HG03095 (cell line): Measurements from ENCODE around the gene TSPAN16.

ENCODE experiments used
- ATAC-seq: cut with Tn5 transposase; IDR thresholded peaks from one replicate; pipeline ENCODE4 v1.9.1; 2021; ENCODE audit warnings: moderate library complexity; ENCODE audit not compliant: unreplicated experiment

TSPAN16 gene, protein sequence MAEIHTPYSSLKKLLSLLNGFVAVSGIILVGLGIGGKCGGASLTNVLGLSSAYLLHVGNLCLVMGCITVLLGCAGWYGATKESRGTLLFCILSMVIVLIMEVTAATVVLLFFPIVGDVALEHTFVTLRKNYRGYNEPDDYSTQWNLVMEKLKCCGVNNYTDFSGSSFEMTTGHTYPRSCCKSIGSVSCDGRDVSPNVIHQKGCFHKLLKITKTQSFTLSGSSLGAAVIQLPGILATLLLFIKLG

DNA sequence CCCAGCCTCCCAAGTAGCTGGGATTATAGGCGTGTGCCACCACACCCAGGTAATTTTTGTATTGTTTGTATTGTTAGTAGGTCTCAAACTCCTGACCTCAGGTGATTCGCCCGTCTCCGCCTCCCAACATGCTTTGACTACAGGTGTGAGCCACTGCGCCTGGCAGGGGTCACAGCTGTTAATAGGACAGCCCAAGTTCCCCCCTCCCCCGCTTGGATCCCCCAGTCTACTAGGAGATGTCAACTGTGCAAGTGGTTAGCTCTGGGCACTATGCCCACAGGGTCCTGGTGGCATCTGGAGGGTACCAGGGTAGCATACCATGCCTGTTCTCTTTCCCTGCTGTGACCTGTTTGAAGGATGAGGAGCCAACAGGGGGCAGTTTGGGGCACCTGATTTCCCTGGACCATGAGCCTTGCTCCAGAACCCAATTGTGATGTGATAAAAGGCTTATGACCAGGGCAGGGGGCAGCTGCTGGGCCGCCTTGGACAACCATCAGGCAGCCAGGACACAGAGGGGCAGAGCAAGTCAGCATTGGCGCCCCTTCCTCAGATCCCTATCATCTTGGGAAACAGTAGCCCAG lies at the start of gene TSPAN16:
TSS of gene TSPAN16 (plus strand) at position 496 of the 581 bp plus-strand sequence. CDS start 138 bp downstream, outside the sequence.
- no peak for ATAC-seq

DNA sequence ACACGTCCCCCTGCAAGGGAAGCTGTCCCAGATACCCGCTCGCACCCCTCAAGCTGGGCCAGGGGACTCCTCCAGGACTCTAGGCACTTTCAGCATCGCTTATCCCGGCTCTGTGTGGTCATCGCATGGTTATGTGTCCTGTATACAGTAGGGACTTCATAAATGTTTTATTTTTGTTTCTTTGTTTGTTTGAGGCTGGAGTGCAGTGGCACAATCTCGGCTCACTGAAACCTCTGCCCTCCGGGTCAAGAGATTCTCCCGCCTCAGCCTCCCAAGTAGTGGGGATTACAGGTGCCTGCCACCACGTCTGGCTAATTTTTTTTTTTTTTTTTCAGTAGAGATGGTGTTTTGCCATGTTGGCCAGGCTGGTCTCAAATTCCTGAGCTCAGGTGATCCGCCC lies 49.0 kb upstream of the TSPAN16 start:
- no peak for ATAC-seq

DNA sequence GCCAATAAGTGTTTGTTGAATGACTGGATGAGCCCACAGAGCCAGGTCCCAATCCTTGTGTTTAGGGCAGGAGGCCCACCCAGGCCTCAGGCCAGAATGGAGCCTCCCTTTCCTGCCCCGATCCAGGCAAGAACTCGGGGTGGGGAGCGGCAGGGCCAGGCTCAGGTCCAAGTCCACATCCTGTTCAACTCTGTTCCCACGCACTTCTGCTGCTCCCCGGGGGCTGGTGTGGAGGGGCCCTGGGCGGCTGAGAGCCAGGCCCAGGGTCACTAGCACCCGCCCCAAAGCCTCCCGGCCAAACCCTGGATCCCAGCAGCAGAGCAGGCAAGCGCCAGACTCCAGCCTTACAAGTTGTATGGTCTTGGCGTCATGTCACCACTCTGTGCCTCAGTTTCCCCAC lies 48.6 kb upstream of the TSPAN16 start:
- ATAC-seq, result no peak

DNA sequence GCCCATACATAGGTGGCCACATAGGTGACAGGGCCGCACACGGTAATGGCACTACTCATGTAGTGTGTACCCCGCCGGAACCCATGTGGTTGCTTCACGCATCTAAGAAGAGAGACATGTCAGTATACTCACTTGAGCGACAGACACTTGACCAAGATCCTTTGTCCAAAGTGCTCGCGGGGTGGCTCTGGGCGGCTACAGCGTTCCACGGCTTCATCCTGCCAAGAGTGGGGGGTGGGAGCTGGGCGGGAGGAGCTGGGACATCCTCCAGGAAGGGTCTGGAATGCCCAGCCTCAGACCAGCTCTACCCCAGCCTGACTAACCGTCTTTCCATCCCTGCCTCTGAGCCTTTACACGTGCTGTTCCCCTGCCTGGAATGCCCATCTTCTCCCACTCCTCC lies 48.0 kb upstream of the TSPAN16 start:
- no peak for ATAC-seq

DNA sequence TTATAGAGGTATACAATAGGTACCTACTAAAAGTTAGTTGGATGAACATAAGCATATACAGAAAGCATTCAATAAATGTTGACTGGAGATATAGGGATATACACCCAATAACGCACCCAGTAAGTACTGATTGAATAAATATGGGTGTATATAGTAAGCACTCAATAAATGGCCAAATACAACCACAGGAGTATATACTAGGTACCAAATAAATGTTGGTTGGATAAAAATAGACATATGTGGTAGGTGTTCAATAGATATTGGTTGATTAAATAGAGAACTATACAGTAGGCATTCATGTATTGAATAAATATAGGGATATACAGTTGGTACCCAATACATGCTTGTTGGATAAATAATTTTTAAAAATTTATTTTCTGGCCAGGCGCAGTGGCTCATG lies 47.1 kb upstream of the TSPAN16 start:
- no peak for ATAC-seq

DNA sequence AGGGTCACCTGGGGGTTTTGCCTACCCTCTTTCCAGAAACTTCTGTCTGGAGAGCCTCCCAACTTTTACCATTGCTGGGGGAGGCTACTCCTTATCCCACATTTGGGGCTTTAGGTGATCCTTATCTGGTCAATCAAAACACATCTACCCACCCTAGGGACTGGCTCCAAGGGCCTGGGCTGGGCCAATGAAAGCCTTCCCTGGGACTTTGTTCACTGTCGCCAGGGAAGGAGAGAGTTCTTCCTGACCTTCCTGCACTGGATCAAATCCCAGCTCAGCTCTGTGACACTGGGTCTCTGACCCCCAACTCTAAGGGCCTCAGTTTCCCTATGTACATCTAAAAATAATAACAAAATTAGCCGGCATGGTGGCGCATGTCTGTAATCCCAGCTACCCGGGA lies 44.7 kb upstream of the TSPAN16 start:
- ATAC-seq, result no peak

DNA sequence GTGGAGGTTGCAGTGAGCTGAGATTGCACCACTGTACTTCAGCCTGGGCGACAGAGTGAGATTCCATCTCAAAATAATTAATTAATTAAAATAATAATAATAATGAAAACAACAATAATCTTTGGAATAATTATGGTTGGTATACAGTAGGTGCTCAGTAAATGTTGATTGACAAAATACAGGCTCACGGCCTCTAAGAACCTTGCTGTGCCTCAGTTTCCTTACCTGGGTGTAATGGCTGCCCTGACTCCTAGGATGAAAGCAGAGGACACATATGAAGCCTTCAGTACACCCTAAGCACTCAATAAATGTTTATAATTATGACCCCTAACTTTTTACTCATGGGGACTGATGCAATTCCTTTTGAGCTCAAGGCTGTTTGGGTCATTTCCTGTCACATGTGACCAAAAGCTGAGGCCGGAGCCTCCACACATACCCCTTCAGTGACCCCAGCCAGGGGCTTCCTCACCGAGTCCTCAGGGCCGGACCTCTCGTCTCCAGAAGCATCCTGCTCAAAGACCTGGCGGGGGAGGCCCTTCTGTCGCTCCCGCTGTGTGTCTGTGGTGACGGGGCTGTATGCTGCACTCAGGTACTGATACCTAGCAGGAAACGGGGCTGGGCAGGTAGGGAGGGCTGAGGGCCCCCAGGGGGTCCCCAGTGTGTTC lies 44.2 kb upstream of the TSPAN16 start:
- no peak for ATAC-seq

DNA sequence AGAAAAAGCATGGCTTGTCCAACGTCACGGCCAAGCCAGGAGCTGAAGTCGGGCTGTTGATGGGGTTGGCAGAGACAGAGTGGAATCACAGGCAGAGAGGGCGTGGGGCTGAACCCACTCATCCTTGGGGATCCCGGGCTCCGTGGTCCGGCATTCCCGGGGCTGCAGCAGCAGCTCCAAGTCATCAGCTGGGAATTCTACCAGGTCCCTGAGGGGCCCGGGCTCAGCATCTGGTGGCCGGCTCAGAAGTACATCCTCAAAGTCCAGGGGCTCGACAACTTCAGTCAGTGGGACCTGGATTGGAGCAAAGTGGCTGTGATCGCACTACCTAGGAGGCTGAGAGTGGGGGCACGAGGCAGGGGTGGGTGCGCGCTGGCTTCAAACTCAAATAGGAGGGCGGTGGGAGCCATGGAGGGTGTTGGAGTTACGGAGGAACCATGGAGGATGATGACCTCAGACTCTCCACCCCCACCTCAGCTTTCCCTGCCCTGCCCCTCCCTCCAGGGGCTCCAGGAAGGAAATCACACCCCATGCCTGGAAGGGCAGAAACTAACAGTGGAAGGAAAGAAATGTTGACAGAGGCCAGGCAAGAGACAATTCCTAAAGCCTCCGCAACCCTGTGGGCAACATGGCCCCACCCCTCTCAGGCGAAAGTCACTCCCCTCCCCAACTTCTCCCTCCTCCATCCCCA lies 43.1 kb upstream of the TSPAN16 start:
- ATAC-seq, result no peak

DNA sequence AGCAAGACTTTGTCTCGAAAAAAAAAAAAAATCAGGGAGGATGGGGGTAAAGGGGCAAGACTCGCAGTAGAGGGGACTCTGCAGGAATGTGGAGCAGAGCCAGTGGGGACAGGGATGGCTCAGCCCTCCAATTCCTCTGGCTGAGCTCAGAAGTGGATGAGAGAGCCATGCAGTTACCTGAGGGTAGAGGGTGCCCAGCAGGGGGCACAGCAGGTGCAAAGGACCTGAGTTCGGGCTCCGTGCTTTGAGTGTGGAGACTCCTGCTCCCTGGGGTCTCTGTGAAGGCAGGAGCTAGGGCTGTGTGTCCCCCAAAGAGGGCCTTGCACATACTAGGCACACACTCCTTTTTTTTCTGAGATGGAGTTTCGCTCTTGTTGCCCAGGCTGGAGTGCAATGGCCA lies 41.3 kb upstream of the TSPAN16 start:
- no peak for ATAC-seq

DNA sequence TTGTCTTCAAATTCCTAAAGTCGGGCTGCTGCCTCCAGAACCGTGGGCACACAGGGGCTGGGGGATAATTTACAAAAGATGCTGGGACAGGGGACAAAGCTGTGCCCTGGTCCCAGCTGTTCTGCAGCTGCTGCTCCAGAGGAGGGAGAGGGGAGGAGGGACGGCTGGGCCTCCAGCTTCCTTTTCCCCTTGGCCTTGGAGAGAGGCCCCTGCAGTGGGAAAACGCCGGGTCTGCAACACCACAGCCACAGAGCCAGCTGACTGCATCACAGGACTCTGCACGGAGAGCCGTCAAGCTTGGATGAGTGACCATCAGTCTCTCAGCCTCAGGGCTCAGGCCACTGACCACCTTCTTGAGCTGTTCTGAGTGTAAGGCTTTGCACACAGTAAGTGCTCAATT lies 39.8 kb upstream of the TSPAN16 start:
- no peak for ATAC-seq

DNA sequence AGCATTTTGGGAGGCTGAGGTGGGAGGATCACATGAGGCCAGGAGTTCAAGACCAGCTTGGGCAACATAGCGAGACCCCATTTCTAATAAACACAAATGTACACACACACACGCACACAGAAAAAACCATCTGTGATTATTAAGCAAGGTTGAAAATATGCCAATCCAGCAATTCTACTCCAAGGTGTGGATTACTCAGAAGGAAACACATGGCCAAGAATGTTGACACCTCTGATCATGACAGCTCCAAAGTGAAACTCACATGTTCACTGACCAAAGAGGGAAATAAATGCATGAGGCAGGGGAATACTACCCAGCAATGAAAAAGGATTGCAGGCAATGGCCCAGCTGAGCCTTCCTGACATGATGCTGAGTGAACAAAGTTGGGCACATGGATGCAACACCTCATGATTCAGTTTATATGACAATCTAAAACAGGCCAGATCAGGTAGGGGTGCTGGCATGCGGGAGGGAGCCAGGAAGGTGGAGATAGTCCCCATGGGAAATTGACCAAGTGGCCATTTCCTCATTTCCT lies 38.0 kb upstream of the TSPAN16 start:
- ATAC-seq, result no peak

DNA sequence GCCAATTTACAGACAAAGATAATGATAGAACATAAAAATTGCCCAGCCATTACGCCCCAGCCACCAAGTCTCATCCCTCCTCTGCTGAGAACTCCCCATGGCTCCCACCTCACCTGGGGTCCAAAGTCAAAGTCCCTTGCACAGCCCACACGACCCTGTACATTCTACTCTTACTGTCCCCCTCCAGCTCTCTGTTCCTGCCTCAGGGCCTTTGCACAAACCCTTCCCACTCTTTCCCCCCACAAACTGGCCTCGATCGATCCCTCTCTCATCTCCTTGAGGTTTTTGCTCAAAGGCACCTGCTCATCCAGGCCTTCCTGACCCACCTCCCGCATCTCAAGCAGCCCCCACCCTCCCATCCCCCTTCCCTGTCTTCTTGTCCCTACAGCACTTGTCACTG lies 35.0 kb upstream of the TSPAN16 start:
- ATAC-seq, result no peak

DNA sequence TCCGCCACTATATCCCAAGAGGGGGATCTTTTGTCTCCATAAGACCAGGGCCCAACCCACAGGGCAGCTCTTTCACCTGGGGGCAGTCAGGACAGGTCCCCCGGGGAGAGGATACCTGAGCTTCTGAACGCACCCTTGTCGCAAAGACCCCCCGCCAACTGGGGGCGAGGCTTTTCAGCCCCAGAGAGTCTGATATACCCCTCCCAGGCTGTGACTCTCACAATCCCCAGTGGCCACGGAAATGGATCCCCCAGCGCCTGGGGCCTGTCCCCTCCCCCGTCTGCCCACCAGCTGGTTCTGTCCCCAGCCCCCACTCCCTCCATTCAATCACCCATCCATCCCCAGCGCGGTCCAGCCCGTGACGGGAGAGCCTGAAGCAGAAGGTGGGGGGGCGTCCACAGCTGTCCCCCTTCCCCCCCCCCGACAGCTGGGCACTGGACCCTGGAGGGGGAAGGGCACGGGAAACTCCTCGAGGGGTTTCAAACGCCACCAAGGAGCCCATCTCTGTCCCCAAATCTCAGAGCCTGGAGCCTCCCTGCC lies 34.5 kb upstream of the TSPAN16 start:
- no peak for ATAC-seq

DNA sequence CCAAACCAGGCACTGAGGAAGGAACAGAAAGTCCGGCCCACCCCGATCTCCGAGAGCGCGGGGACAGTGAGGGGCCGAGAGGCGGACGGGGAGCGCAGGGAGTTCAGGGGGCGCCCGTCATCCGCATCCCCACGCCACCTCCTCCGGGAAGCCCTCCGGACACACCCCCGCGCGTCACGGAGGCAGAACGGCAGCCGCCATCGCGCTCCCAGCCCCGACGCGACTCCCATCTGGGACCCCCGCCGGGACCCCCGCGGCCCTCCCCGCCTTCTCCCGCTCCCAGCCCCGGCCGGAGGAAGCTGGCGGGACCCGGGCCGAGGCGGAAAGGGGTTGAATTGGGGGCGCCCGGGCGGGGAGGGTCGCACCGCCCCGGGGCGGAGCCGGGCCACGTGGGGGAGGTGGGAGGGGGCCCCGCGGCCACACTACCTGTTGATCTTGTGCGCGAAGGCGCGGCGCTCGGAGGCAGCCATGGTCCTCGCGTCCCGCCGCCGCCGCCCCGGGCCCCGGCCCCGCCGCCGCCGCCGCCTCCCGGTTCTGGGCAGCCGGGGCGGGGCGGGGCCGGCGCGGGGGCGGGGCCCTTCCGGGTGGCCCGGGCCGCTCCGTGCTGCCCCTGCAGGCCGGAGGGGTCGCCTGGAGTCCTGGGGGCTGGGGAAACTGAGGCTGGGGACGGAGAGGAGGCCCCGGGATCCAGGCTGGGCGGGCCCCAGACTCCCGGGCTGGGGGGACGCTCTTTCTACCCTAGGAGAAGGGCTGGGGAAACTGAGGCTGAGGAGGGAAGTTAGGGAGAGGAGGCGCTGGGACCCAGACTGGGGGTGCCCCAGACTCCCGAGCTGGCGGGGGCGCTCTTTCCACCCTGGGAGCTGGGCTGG lies 33.8 kb upstream of the TSPAN16 start, which contains the start of gene DOCK6:
TSS of gene DOCK6 (minus strand) at position 554 of the 869 bp plus-strand sequence. CDS start at position 470, 84 bp downstream.
- ATAC-seq, result no peak

DNA sequence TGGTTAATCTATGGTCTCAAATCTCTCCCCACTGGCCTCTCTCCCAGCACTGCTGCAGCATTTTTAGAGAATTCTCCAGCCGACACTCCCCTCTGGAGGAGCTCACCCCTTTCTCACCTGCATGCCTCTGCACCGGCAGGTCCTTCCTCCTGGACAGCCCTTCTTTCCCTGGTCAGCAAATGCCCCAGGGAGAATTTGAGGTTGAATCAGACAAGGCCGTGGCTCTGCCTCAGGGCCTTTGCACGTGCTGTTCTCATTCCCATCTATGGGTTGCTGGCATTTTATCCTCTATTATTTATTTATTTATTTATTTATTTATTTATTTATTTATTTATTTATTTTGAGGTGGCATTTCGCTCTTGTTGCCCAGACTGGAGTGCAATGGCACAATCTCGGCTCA lies 32.2 kb upstream of the TSPAN16 start:
- no peak for ATAC-seq

DNA sequence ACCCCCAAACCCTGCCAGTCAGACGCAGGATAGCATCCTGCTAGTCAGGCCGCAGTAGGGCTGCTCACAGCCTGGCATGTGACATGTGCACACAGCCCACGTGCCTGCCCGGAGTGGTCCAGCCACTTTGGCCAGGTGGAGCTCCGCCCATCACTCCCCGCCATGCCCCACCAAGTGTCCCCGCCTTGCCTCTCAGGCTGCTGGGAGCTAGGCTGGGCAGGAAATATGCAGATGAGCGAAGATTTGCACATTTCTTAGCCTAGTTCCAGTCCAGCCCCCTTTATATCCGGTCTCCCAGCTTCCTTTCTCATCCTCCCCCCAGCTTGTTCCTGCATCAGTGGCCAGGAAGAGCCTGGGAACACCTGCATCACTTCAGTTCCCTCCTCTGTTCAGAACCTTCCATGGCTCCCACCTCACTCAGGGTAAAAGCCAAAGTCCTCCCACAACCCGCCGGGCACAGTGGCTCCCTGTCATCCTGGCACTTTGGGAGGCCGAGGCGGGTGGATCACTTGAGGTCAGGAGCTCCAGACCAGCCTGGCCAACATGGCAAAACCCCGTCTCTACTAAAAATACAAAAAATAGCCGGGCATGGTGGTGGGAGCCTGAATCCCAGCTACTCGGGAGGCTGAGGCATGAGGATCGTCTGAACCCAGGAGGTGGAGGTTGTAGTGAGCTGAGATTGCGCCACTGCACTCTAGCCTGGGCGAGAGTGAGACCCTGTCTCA lies 31.3 kb upstream of the TSPAN16 start:
- ATAC-seq, result no peak

DNA sequence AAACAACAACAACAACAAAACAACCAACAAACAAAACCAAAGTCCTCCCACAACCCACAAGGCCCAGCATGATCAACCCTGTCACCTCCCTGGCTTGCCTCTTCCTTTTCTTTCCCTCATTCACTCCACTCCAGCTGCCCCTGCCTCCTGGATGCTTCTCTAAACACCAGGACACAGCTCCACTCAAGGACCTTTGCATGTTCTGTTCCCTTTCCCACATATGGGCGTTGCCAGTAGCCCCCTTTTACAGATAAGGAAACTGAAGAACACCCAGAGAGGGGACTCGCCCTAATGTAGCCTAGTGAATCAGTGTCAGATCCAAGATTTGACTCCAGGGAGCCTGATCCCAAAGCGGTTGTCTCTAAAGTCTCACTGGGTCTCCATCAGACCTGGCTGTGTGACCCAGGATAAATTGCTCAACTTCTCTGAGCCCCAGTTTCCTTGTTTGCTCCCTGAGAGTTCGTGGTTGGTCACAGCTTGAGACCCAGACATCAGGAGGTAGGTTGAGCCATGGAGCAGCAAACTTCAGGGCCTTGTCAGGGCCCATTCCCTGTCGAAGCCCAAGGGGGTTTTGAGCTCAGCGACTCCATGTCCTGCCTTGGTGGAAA lies 30.7 kb upstream of the TSPAN16 start:
- no peak for ATAC-seq

DNA sequence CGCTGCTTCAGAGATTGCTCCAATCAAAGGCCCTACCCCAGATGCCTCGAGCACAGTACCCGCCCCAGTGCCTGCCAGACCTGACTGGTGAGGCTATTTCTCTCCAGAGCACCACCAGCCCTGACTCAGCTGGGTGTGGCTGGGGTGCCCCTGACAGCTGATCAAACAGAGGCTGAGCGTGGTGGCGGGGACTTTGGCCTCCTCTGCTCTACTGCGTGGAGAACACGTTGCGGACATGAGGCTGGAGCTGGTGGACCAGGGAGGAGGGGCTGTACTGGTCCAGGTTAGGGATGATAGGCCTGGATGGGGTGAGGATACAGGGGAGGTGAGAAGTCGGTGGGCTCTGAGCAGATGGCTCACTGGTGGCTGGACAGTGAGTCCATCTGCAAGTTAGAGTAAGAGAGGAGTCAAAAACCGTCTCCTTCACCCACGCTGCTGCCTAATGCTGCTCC lies 30.1 kb upstream of the TSPAN16 start:
- ATAC-seq, result no peak
